ENCODE measurements around the gene C2orf72. TPM values are rescaled to one million over a fixed set of nuclear protein-coding genes. Genes with fewer than 3 reads are reported as not detected.

C2orf72 gene
- total and polyA plus RNA-seq, 2 of the 13 experiments (the other 11 are each of a cell fraction or from before 2014, with no cell fraction given) = 147 to 203 TPM

DNA sequence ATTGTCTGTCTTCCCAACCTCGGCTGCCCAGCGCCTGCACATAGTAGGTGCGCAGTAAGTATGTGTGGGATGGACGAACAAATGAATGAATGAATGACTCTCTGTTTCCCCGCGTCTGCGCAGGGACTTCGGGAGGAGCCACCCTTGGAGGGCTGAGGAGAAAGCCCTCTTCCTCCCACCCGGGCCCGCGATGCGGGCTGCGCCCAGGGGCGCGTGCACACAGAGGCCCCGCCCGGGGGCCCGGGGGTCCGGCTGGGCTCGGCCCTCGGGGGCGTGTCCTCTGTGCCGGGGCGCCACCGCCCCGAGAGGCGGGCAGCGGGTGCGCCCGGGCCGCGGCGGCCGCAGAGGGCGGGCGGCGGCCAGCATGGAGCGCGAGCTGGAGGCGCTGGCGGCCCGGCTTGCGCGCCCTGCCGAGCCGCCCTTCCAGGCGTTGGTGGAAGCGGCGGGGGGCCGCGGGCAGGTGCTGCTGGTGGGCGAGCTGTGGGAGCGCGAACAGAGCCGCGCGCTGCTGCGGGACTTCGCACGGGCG is at the start of gene C2orf72 (continued):
- no peak; the same call in 1 of the 2 replicates for TF ChIP-seq ZNF564 (CRISPR knock-in tag; IDR thresholded peaks at IDR 0.05)
- TF ChIP-seq, protein P1, sequence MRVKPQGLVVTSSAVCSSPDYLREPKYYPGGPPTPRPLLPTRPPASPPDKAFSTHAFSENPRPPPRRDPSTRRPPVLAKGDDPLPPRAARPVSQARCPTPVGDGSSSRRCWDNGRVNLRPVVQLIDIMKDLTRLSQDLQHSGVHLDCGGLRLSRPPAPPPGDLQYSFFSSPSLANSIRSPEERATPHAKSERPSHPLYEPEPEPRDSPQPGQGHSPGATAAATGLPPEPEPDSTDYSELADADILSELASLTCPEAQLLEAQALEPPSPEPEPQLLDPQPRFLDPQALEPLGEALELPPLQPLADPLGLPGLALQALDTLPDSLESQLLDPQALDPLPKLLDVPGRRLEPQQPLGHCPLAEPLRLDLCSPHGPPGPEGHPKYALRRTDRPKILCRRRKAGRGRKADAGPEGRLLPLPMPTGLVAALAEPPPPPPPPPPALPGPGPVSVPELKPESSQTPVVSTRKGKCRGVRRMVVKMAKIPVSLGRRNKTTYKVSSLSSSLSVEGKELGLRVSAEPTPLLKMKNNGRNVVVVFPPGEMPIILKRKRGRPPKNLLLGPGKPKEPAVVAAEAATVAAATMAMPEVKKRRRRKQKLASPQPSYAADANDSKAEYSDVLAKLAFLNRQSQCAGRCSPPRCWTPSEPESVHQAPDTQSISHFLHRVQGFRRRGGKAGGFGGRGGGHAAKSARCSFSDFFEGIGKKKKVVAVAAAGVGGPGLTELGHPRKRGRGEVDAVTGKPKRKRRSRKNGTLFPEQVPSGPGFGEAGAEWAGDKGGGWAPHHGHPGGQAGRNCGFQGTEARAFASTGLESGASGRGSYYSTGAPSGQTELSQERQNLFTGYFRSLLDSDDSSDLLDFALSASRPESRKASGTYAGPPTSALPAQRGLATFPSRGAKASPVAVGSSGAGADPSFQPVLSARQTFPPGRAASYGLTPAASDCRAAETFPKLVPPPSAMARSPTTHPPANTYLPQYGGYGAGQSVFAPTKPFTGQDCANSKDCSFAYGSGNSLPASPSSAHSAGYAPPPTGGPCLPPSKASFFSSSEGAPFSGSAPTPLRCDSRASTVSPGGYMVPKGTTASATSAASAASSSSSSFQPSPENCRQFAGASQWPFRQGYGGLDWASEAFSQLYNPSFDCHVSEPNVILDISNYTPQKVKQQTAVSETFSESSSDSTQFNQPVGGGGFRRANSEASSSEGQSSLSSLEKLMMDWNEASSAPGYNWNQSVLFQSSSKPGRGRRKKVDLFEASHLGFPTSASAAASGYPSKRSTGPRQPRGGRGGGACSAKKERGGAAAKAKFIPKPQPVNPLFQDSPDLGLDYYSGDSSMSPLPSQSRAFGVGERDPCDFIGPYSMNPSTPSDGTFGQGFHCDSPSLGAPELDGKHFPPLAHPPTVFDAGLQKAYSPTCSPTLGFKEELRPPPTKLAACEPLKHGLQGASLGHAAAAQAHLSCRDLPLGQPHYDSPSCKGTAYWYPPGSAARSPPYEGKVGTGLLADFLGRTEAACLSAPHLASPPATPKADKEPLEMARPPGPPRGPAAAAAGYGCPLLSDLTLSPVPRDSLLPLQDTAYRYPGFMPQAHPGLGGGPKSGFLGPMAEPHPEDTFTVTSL (CRISPR knock-in tag; IDR thresholded peaks at IDR 0.05; ENCODE audit: borderline replicate concordance) = no peak
- TF ChIP-seq, protein P2, sequence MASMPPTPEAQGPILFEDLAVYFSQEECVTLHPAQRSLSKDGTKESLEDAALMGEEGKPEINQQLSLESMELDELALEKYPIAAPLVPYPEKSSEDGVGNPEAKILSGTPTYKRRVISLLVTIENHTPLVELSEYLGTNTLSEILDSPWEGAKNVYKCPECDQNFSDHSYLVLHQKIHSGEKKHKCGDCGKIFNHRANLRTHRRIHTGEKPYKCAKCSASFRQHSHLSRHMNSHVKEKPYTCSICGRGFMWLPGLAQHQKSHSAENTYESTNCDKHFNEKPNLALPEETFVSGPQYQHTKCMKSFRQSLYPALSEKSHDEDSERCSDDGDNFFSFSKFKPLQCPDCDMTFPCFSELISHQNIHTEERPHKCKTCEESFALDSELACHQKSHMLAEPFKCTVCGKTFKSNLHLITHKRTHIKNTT (CRISPR knock-in tag; IDR thresholded peaks at IDR 0.05) = no peak
- TF ChIP-seq SOX5 (CRISPR knock-in tag; IDR thresholded peaks at IDR 0.05; ENCODE audit: borderline replicate concordance) = 0 out of 2 replicates have a peak, but pooled peaks have one; percentile 9
- no peak for TF ChIP-seq ATRX (CRISPR knock-in tag; IDR thresholded peaks at IDR 0.05; ENCODE audit: borderline replicate concordance)
- no peak for TF ChIP-seq HMG20A (CRISPR knock-in tag; IDR thresholded peaks at IDR 0.05; ENCODE audit: borderline replicate concordance)
- TF ChIP-seq ZNF83 (CRISPR knock-in tag; IDR thresholded peaks at IDR 0.05; ENCODE audit: borderline replicate concordance) = no peak
- no peak for TF ChIP-seq DNMT3B (CRISPR knock-in tag; conservative IDR thresholded peaks at IDR 0.05)
- no peak for TF ChIP-seq RFX5 (IDR thresholded peaks at IDR 0.05; ENCODE audit: low read depth, low read length)
- TF ChIP-seq STAG1 (CRISPR knock-in tag; IDR thresholded peaks at IDR 0.05) = peak; percentile 6; the same call in 1 of the 2 replicates
- TF ChIP-seq, protein P3, sequence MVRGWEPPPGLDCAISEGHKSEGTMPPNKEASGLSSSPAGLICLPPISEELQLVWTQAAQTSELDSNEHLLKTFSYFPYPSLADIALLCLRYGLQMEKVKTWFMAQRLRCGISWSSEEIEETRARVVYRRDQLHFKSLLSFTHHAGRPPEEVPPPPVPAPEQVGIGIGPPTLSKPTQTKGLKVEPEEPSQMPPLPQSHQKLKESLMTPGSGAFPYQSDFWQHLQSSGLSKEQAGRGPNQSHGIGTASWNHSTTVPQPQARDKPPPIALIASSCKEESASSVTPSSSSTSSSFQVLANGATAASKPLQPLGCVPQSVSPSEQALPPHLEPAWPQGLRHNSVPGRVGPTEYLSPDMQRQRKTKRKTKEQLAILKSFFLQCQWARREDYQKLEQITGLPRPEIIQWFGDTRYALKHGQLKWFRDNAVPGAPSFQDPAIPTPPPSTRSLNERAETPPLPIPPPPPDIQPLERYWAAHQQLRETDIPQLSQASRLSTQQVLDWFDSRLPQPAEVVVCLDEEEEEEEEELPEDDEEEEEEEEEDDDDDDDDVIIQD (CRISPR knock-in tag; IDR thresholded peaks at IDR 0.05; ENCODE audit: low read depth) = no peak
- no peak for TF ChIP-seq MED13 (CRISPR knock-in tag; IDR thresholded peaks at IDR 0.05)
- TF ChIP-seq ZNF589 (CRISPR knock-in tag; conservative IDR thresholded peaks at IDR 0.05) = 0 out of 2 replicates have a peak, but pooled peaks have one; percentile 55
- no peak for TF ChIP-seq THYN1 (CRISPR knock-in tag; IDR thresholded peaks at IDR 0.05; ENCODE audit: borderline replicate concordance, low read depth)
- no peak for TF ChIP-seq ZNF225 (CRISPR knock-in tag; IDR thresholded peaks at IDR 0.05)
- no peak for TF ChIP-seq SMC3 (IDR thresholded peaks at IDR 0.05; ENCODE audit: low read length)
- no peak for TF ChIP-seq ZNF12 (CRISPR knock-in tag; IDR thresholded peaks at IDR 0.05)
- TF ChIP-seq, protein P4, sequence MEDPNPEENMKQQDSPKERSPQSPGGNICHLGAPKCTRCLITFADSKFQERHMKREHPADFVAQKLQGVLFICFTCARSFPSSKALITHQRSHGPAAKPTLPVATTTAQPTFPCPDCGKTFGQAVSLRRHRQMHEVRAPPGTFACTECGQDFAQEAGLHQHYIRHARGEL (CRISPR knock-in tag; IDR thresholded peaks at IDR 0.05) = no peak
- TF ChIP-seq ZFX (CRISPR knock-in tag; IDR thresholded peaks at IDR 0.05; ENCODE audit: low read depth) = no peak; the same call in 1 of the 2 replicates
- TF ChIP-seq SETDB1 (CRISPR knock-in tag; IDR thresholded peaks at IDR 0.05; ENCODE audit: borderline replicate concordance) = no peak
- no peak for TF ChIP-seq ZNF674 (CRISPR knock-in tag; IDR thresholded peaks at IDR 0.05; ENCODE audit: low read depth)
- TF ChIP-seq ZFYVE20 (CRISPR knock-in tag; IDR thresholded peaks at IDR 0.05; ENCODE audit: borderline replicate concordance, low read depth) = 0 out of 2 replicates have a peak, but pooled peaks have one; percentile 26
- TF ChIP-seq ZNF891 (CRISPR knock-in tag; IDR thresholded peaks at IDR 0.05) = no peak

Data from HepG2 (cell line).